Colonic mucosa (tissue), 4 donors: ENCODE results near the gene LYZL2. TPM values are rescaled to one million over a fixed set of nuclear protein-coding genes. Genes with fewer than 3 reads are reported as not detected.
A peak's percentile ranks its signal among the peaks of the same experiment; 100 is the strongest.
"Not testable (repeated sequence)": the region's sequence is repeated elsewhere in the genome, so short reads cannot be mapped to it uniquely, and the experiment has no call there.

Source experiments
- DNase-seq: peaks from one replicate; pipeline ENCODE4 v3.0.0-alpha.2; 2020
- H3K27ac ChIP-seq: fragments of 200-600 bp; one replicate; pipeline ENCODE4 v1.8.0; 2021
- H3K27me3 ChIP-seq: fragments of 200-600 bp; one replicate; pipeline ENCODE4 v1.8.0; 2021
- H3K36me3 ChIP-seq: fragments of 200-600 bp; one replicate; pipeline ENCODE4 v1.8.0; 2021
- H3K4me1 ChIP-seq: fragments of 200-600 bp; one replicate; pipeline ENCODE4 v1.8.0; 2021; ENCODE audit warnings: mild to moderate bottlenecking
- H3K4me3 ChIP-seq: fragments of 200-600 bp; one replicate; pipeline ENCODE4 v1.8.0; 2021
- H3K9ac ChIP-seq, 2 donors: one replicate each; pipeline ENCODE4 v1.7.0; 2013; ENCODE audit warnings: control low read depth in 2 of 2, low read depth in 2 of 2, low read length in 2 of 2
- H3K9me3 ChIP-seq: fragments of 200-600 bp; one replicate; pipeline ENCODE4 v1.8.0; 2021
- CTCF ChIP-seq: fragments of 200-600 bp; IDR thresholded peaks from one replicate; pipeline ENCODE4 v1.8.0; 2022; ENCODE audit warnings: antibody characterized with exemption, mild to moderate bottlenecking
- intact Hi-C: fragments of 100-400 bp; cut with DNase I; formaldehyde crosslinking; loops from one replicate; pipeline ENCODE4 v1.14.1; 2022
- total RNA-seq, 2 donors: library from RNA; stranded (reverse); fragmentation: NEBNext Ultra II Directional in 1 of 2; extraction: Animal tissue kit (Norgen Biotek cat#: 25700) in 1 of 2; gene quantifications; one replicate each; pipeline ENCODE4 v1.2.1, GENCODE V29; 2021
- donor health status: healthy.
- donor health status: DM: no; HTN: no; CAD: no.
- donor health status: DM: no; HTN: no; CAD: no.

LYZL2 gene
- total RNA-seq, 2 donors from 2014 or later: not detected

- Histone ChIP-seq H3K9me3 (no peaks in the 10 kb centered on the region), H3K9ac (no peak overlapping the region), H3K27ac (no peak overlapping the region), H3K4me1 (no peaks in the 10 kb centered on the region), H3K36me3 (no peaks in the 10 kb centered on the region), H3K4me3 (no peak overlapping the region), H3K27me3 (no peaks in the 10 kb centered on the region)
- intact Hi-C loops: no loop called here
- no peak for DNase-seq
- TF ChIP-seq CTCF: no peak
Observed at GRCh38 chr10:30619966-30620365, 9.6 kb downstream of the LYZL2 start.

- intact Hi-C loops: no loop called here
- Histone ChIP-seq H3K27ac (no peak overlapping the region), H3K4me3 (no peak overlapping the region), H3K9me3 (no peaks in the 10 kb centered on the region), H3K4me1 (no peaks in the 10 kb centered on the region), H3K36me3 (no peaks in the 10 kb centered on the region), H3K27me3 (no peaks in the 10 kb centered on the region), H3K9ac (no peak overlapping the region)
- DNase-seq: no peak
- TF ChIP-seq CTCF: no peak
Observed at GRCh38 chr10:30617070-30617469, 12.5 kb downstream of the LYZL2 start.

GRCh38 chr10:30611041-30611440, 18.5 kb downstream of the LYZL2 start:
- DNase-seq, intact Hi-C loops: not testable (repeated sequence)

GRCh38 chr10:30607814-30608213, 21.7 kb downstream of the LYZL2 start:
- Histone ChIP-seq H3K4me1 (no peaks in the 10 kb centered on the region), H3K36me3 (no peaks in the 10 kb centered on the region), H3K27me3 (no peaks in the 10 kb centered on the region), H3K9ac (no peak overlapping the region), H3K9me3 (no peaks in the 10 kb centered on the region), H3K27ac (no peak overlapping the region), H3K4me3 (no peak overlapping the region)
- intact Hi-C loops: no loop called here
- TF ChIP-seq CTCF: no peak
- no peak for DNase-seq

More at GRCh38 chr10:30611041-30611440, 18.5 kb downstream of the LYZL2 start:
- H3K27me3 ChIP-seq, H3K4me3 ChIP-seq, H3K9me3 ChIP-seq, H3K27ac ChIP-seq, H3K4me1 ChIP-seq, H3K36me3 ChIP-seq, H3K9ac ChIP-seq: not testable (repeated sequence)

GRCh38 chr10:30606313-30606712, 23.2 kb downstream of the LYZL2 start:
- H3K4me3 ChIP-seq: no peak overlapping the region
- intact Hi-C loops: no loop called here
- no peak overlapping the region for H3K27ac ChIP-seq
- DNase-seq: no peak
- no peaks in the 10 kb centered on the region for H3K36me3 ChIP-seq
- no peak for TF ChIP-seq CTCF
- H3K9me3 ChIP-seq: no peaks in the 10 kb centered on the region
- H3K9ac ChIP-seq: no peak overlapping the region
- no peaks in the 10 kb centered on the region for H3K27me3 ChIP-seq
- H3K4me1 ChIP-seq: no peaks in the 10 kb centered on the region

GRCh38 chr10:30605341-30606121, 24.0 kb downstream of the LYZL2 start:
- intact Hi-C loops, H3K4me3 ChIP-seq, H3K9me3 ChIP-seq, H3K9ac ChIP-seq, H3K27ac ChIP-seq, H3K4me1 ChIP-seq, H3K36me3 ChIP-seq, H3K27me3 ChIP-seq: not testable (repeated sequence)
- DNase-seq: peak; percentile 30
